Hematopoietic multipotent progenitor cell (in vitro differentiated cells): ENCODE results near the gene CEP112. TPM values are rescaled to one million over a fixed set of nuclear protein-coding genes. Genes with fewer than 3 reads are reported as not detected.
"Not testable (repeated sequence)": the region's sequence is repeated elsewhere in the genome, so short reads cannot be mapped to it uniquely, and the experiment has no call there.

Experiments
- DNase-seq, 3 donors: peaks; one replicate each; pipeline ENCODE4 v3.0.0-alpha.2; 2011 to 2015; ENCODE audit warnings: low read depth in 2 of 3, low spot score in 2 of 3
- total RNA-seq: library from RNA; depleted of rRNA; stranded (reverse); fragments of >200 nt; gene quantifications from one replicate; pipeline ENCODE4 v1.2.3, GENCODE V29; 2012

CEP112 gene
- total RNA-seq, 1 donor: 1.1 TPM

DNA sequence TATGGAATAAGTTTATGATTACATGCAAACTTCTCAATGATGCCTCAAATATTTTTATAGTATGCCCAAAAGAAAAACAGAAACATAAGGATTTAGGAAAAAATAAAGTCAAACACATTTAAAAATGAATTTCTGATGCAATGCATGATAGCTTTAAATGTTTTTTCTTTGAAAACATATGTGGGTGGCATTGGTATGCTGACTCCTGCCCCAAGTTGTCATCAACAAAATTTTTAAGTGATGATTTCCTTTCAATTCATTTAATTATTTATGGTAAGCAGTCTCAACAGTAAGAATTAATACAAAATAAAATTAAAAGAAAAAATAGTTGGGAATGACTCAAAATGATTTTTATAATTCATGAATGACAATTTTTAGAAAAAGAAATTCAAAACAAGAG, 104.9 kb downstream of the CEP112 start:
- DNase-seq: no peak

DNA sequence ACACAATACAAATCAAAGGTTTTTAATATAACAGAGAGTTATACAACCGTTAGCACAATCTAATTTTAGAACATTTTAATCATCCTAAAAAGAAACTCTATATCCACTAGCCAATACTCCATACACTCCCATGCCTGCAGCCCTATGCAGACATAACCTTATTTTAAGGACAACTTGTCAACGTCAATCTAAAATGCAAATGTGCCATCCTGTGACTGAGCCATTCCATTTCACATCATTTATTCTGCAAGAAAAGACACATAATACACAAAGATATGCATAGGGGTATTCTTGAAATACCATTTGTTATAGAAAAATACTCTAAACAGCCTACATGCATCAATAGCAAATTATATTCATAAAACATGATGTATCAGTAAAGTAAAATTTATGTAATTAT, 106.7 kb downstream of the CEP112 start:
- DNase-seq: no peak

DNA sequence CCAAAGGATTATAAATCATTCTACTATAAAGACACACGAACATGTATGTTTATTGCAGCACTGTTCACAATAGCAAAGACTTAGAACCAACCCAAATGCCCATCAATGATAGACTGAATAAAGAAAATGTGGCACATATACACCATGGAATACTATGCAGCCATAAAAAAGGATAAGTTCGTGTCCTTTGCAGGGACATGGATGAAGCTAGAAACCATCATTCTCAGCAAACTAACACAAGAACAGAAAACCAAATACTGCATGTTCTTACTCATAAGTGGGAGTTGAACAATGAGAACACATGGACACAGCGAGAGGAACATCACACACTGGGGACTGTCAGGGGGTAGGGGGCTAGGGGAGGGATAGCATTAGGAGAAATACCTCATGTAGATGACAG, 111.3 kb downstream of the CEP112 start:
- not testable (repeated sequence) for DNase-seq

DNA sequence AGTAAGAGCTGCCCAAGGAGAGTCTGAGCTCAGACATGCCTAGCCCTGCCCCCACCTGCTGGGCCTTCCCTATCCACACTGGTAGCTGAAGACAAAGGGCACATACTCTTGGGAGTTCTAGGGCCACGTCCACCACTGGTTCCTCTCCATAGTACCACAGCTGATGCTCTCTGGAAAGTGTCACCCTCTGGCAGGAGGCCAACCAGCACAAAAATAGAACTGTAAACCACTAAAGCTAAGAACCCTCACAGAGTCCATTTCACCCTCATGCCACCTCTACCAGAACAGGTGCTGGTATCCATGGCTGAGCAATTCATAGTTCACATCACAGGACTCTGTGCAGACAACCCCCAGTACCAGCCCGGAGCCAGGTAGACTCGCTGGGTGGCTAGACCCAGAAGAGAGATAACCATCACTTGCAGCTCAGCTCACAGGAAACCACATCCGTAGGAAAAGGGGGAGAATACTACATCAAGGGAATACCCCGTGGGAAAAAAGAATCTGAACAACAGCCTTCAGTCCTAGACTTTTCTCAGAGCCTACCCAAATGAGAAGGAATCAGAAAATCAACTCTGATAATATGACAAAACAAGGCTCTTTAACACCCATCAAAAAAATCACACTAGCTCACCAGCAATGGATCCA, 115.3 kb downstream of the CEP112 start:
- no peak for DNase-seq

DNA sequence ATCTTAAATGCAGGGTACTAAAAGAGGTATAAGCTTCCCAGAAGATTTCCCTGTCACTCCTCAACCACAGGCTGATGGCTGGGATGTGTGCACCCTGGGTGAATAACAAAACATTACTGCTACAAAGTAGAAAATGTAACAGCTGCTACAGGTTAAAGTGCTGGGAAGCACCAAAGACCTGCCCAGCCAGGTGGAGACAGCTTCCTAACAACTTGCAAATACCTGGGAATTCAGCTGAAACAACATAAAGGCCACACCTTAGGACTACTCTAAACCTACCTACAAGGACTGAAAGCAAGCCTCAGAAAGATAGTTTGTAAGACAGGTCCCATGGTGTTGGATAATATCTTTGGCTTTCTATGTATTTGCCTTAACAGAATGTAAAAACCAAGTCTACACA, 118.5 kb downstream of the CEP112 start:
- no peak for DNase-seq

DNA sequence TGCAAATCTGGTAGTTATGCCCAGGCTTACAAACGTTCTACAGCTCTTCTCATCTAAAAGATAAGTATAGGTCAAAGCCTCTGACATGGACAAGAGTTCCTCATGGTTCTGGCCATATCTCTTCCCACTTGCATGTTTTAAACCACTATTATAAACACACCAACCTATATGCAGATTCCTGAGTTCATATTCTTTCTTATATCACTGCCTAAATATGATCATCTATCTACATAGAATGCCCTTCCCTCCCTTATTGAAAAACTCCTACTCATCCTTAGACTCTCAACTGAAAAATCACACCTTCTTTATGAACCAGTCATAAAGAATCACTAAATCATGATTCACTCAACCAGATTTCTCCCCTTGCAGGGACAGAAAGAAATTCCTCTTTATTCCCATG, 128.2 kb downstream of the CEP112 start:
- DNase-seq: no peak

DNA sequence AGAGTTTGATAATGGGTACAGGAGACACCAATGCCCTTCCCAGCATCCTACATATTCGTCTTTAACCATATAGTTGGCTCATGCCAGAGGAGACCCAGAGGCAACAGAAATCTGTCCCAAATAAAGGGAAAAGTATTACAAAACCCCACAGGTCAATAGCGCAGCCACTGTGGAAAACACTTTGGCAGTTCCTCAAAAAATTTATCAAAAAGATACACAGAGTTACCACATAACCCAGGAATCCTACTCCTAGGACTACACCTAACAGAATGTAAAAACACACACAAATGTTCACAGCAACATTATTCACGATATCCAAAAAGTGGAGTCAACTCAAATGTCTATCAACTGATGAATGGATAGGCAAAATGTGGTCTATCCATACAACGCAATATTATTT, 135.8 kb downstream of the CEP112 start:
- no peak for DNase-seq

DNA sequence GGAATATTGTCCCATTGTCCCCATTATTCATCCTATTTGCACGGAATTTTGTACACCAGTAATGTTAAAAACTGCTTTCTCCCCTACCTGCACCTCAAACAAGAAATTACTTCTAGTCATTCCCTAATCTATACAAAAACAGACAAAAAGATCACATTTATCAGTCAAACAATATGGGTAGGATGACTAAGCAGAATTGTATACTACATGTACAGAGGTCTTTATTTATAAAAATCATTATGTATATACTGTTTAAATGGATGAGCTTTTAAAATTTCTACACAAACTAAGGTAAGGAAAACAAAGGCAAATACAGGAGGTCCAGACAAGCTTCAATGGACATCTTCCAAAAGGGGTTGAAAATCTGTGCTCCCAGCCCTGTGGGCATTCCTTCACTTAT, 137.7 kb downstream of the CEP112 start:
- DNase-seq: no peak

DNA sequence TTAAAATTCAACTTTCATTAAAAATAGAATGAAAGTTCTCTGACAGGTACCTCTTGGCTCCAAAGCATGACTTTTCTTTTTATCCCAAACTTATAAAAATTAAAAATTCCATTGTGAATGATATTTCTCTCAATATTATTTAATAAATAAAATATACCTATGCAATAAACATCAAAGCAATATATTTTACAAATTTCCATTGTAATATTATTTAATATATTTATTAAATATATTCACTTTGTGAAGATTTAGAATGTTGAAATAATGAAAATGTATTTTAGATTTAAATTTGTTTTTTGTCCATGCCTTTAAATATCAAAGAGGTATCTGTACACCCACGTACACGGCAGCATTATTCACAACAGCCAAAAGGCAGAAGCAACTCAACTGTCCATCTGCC, 147.8 kb downstream of the CEP112 start:
- no peak for DNase-seq

DNA sequence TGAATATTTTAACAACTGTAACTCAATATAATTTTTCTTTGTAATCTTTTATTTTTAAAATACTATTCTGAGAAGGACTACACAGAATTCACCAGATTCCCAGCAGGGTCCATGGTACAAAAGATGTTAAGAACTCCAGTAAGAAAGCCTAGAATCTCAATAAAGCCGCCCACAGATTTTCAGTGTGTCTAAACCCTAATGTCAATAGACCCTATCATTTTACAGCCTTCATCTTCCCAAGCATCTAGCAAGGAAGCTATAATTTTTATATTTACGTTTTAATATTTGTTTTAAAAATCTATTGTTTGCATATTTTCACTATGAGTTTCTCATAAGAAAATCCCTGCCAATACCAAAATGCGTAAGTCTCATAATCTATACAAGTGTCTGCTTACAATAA, 148.5 kb downstream of the CEP112 start:
- DNase-seq: no peak

DNA sequence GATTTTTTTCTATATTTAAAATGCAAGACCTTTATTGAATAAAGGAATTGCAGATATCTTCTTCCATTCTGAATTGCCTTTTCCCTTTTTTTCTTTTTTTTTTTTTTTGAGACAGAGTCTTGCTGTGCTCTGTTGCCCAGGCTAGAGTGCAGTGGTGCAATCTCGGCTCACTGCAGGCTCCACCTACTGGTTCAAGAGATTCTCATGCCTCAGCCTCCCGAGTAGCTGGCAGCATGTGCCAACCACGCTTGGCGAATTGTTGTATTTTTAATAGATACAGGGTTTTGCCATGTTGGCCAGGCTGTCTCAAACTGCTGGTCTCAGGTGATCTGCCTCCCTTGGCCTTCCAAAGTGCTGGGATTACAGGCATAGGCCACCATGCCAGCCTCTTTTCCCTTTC, 151.5 kb downstream of the CEP112 start:
- DNase-seq: no peak

DNA sequence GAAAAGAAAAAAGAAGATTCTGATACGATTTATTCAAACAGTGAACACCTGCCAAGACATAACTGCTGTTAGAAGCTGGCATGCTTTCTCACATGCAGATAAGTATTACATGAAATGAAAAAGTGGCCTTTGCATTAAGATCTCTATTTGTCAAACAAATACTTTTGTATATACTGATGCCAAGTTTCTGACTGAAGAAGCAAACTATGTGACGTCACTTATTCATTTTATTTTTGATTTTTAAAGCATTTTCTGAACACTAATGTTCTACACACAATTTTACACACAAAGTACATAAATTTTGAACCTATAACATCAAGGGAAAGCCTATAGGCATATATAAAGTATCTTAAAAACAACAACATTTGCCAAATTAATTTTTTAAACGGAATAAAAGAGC, 153.8 kb downstream of the CEP112 start:
- DNase-seq: no peak

DNA sequence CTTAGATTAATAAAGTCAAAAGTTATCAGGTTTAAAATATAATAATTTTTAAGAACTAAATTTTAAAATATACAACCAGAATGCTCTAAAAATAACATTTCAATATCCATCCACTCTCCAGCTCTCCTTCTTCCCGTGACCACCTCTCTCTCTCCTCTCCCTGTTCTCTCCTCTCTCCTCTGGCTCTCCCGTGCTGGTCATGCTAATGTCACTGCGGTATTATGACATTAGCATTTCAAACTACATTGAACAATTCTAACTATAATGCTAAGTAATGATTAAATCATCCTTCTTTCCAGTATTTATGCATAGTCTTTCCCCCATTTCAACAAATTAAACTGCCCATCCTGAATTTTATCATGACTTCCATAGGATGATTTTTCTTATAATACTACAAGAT, 154.7 kb downstream of the CEP112 start:
- DNase-seq: no peak

DNA sequence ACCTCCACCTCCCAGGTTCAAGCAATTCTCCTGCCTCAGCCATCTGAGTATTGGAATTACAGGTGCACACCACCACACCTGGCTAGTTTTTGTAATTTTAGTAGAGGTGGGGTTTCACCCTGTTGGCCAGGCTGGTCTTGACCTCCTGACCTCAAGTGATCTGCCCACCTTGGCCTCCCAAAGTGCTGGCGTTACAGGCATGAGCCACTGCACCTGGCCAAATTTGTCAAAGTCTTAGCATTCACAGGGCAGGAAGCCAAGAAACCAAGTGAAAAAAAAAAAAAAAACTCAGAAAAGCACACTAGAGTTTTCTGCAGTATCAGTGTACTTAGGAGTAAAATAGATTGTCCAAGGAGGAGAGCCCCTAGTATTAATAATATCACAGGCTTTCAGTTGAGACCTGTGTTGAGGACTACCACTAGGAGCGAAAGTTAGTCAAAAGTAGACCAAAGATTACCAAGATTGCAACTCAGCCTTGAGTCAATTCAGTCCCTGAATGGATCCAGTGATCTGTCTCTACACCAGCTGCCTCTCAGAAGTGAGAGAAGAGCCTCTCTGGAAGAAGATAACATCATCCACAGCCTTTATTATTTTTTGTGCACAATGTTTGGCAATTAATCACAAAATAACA, 159.7 kb downstream of the CEP112 start:
- no peak for DNase-seq

DNA sequence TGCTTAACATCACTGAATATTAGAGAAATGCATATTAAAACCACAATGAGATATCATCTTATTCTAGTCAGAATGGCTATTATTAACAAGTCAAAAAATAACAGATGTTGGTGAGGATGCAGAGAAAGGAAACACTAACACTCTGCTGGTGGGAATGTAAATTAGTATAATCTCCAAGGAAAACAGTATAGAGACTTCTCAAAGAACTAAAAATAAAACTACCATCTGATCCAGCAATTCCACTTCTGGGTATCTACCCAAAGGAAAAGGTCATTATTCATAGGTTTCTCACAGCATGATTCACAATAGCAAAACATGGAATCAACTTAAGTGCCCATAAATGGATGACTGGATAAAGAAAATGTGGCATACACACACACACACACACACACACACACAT, 166.4 kb downstream of the CEP112 start:
- no peak for DNase-seq

DNA sequence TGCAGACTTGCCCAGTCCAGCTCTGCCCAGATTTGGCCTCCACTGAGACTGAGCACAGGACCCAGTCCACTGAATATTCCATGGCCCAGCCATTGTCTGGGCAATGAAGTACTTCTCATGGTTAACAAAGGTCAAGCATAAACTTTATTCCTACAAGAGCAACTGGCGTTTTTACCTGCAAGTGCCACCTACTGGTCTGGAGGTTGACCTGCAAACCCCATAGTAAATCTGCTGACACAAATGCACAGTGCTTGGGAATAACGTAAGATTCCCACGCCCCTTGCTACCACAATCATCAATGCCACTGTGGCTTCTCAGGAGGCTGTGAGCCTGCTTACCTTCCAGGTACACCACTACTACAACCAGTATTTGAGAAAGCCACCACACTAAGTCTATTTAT, 170.2 kb downstream of the CEP112 start:
- DNase-seq: no peak

DNA sequence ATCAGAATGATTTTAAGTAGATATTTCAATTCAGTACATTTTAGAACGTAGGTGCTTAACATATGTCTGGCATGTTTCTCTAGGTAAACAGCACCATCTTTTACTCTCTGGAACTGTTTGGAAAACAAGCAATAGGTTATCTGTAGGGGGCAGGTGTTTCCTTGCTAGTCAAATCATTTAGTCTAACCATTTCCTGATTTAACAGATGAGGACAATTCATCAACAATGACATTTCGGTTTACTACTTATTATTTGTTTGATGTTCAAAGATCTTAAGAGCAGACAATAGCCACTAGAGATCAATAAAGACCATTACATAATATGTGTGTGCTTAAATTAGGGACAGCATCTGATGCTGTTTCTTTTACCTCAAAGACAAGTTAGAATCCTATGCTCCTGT, 173.1 kb downstream of the CEP112 start:
- DNase-seq: peak in 1 of 3 donors; percentile 4

DNA sequence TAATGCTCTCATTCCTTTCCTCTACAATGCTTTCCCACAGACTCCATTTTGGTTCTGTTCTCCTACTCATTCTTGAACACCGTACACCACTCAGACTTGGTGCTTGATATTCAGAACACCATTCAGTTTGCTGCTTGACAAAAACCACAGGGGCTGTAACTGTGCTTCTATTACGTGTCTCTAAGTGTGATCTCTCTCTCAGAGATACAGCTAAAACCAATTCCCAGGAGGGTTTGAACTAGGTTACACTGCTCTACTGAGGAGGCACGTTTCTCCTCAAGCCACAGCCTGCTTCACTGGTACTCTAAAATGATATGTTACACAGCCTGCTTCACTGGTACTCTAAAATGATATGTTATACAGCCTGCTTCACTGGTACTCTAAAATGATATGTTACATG, 175.7 kb downstream of the CEP112 start:
- no peak for DNase-seq

DNA sequence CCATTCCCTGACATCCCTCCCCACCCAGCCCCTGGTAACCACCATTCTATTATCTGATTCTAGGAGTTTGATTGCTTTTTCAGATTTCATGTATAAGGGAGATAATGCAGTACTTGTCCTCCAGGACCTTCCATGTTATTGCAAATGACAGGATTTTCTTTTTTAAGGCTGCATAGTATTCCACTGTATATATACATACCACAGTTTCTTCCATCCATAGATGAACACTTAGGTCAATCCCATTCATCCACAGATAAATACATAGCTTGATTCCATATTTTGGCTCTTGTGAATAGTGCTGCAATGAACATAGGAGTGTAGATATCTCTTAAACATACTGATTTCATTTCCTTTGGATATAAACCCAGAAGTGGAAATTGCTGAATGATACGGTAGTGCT, 183.3 kb downstream of the CEP112 start:
- DNase-seq: no peak

DNA sequence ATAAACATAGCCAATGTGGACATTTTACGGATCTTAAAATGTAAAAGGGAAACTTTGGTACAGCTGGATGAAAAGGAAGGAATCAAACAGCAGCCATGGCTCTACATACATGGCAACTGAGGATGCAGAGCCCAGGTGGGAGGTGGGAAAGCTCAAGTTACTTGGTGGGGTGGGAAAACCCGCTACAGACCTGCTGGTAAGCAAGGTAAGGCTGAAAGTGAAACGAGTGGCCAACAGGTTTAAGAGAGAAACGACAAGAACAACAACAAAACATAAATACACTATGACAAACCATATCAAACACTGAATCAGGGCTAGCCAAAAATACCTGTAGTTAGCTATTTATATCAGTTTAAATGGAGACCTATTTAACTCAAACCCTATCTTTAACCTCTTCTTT, 185.3 kb downstream of the CEP112 start:
- no peak for DNase-seq

DNA sequence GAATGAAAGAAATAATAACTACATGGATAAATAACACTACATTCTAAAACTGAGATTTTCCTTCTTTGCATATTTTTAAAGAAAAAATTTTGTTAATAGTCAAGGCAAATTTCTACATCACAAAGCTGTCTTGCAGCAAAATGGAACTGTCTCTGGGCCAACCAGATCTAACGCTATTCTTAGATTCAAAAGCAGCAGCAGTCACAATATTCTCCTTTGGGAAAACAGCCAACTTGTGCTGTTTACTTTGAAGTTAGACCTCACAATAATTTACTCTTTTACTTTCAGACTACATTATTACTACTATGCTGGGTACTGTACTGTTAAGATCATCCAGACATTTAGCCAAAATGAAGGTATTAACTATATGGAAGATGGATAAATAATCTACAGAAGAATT, 189.1 kb downstream of the CEP112 start:
- DNase-seq: no peak

DNA sequence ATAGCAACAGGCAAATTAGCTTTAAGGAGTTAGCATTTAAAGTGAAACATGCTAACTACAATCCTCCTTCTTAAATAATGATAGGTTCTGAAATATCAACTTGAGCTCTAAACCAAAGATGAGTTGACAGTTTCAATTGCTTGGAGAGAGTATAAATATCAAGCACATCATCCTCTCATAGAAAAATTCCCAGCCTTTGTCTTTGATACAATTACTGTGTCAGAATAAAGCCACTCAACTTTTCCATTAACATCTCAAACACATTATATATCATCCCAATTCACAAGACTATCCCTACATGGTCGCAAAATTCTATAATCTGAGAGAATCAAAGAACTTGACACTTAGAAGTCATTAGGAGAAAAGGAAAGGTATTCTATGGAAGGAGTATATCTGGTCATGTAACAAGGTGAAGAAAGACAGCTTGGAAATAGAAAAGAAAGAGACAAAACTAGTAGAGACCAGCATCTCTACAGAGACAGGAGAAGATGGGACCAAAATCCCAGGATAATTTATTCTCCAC, 189.8 kb downstream of the CEP112 start:
- DNase-seq: no peak

DNA sequence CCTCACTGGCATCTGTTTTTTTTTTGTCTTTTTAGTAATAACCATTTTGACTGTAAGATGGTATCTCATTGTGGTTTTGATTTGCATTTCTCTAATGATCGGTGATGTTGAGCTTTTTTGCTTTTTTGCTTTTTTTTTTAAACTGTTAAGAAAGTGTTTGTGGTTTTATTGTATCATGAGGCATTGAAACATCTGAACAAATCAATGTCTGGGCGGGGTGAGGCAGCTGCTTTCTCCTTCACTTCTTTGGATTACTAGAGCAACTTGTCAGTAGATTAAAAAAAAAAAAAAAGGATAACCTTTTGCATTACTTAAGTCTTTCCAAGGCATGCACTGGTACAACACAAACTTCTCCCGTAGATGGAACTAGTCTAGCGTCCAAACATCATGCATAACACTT, 191.7 kb downstream of the CEP112 start:
- DNase-seq: no peak
